ENCODE measurements around the gene STX4.

Gene STX4

GRCh38 chr16:30996985-30997724 is 36.2 kb upstream of the STX4 start:
- Histone ChIP-seq H3K4me1 (ENCODE audit: insufficient read depth, low read length, poor library complexity, severe bottlenecking) (peaks cover 3% of the 10 kb centered on the region), H3K4me2 (ENCODE audit: low read depth, low read length, poor library complexity, severe bottlenecking) (no peak overlapping the region), H3F3A (ENCODE audit: low read depth) (no peaks in the 10 kb centered on the region), H3K9me2 (replicated peaks; ENCODE audit: low read depth, low read length) (no peaks in the 10 kb centered on the region), H3K27me3 (ENCODE audit: insufficient read depth, low read length, poor library complexity, severe bottlenecking) (no peaks in the 10 kb centered on the region), H3K36me3 (ENCODE audit: insufficient read depth, low read length) (no peaks in the 10 kb centered on the region), H3K79me2 (ENCODE audit: insufficient read depth, low read length) (no peaks in the 10 kb centered on the region), H3K9ac (ENCODE audit: low read depth, low read length, poor library complexity, severe bottlenecking) (no peak overlapping the region), H3K4me3 (ENCODE audit: low read length, poor library complexity, severe bottlenecking) (no peak overlapping the region), H2AFZ (ENCODE audit: low read length) (no peak overlapping the region), H3K9me3 (ENCODE audit: insufficient read depth, low read depth, low read length) (no peaks in the 10 kb centered on the region), H4K20me1 (ENCODE audit: insufficient read depth, low read length, poor library complexity, severe bottlenecking) (no peaks in the 10 kb centered on the region)
- no peak for TF ChIP-seq CTCF (conservative IDR thresholded peaks at IDR 0.05; ENCODE audit: low read length)
- TF ChIP-seq EZH2phosphoT487 (IDR thresholded peaks at IDR 0.05; ENCODE audit: borderline replicate concordance) = no peak

- Histone ChIP-seq H3K9me3 (ENCODE audit: insufficient read depth, low read depth, low read length) (no peaks in the 10 kb centered on the region), H3K79me2 (ENCODE audit: insufficient read depth, low read length) (no peaks in the 10 kb centered on the region), H2AFZ (ENCODE audit: low read length) (no peak overlapping the region), H3K36me3 (ENCODE audit: insufficient read depth, low read length) (no peaks in the 10 kb centered on the region), H3F3A (ENCODE audit: low read depth) (no peaks in the 10 kb centered on the region), H4K20me1 (ENCODE audit: insufficient read depth, low read length, poor library complexity, severe bottlenecking) (no peaks in the 10 kb centered on the region), H3K4me3 (ENCODE audit: low read length, poor library complexity, severe bottlenecking) (no peak overlapping the region), H3K9ac (ENCODE audit: low read depth, low read length, poor library complexity, severe bottlenecking) (no peak overlapping the region), H3K4me1 (ENCODE audit: insufficient read depth, low read length, poor library complexity, severe bottlenecking) (peaks cover 1% of the 10 kb centered on the region), H3K27me3 (ENCODE audit: insufficient read depth, low read length, poor library complexity, severe bottlenecking) (no peaks in the 10 kb centered on the region), H3K9me2 (replicated peaks; ENCODE audit: low read depth, low read length) (no peaks in the 10 kb centered on the region), H3K4me2 (ENCODE audit: low read depth, low read length, poor library complexity, severe bottlenecking) (no peak overlapping the region)
- TF ChIP-seq EZH2phosphoT487 (IDR thresholded peaks at IDR 0.05; ENCODE audit: borderline replicate concordance) = no peak
- TF ChIP-seq CTCF (conservative IDR thresholded peaks at IDR 0.05; ENCODE audit: low read length) = no peak
Measured at GRCh38 chr16:30997725-30998711, 35.3 kb upstream of the STX4 start.

GRCh38 chr16:30998852-30999761 is 34.3 kb upstream of the STX4 start:
- TF ChIP-seq EZH2phosphoT487 (IDR thresholded peaks at IDR 0.05; ENCODE audit: borderline replicate concordance) = no peak
- no peak for TF ChIP-seq CTCF (conservative IDR thresholded peaks at IDR 0.05; ENCODE audit: low read length)
- Histone ChIP-seq H3K4me3 (ENCODE audit: low read length, poor library complexity, severe bottlenecking) (no peak overlapping the region), H3K4me2 (ENCODE audit: low read depth, low read length, poor library complexity, severe bottlenecking) (no peak overlapping the region), H3K4me1 (ENCODE audit: insufficient read depth, low read length, poor library complexity, severe bottlenecking) (no peaks in the 10 kb centered on the region), H2AFZ (ENCODE audit: low read length) (no peak overlapping the region), H4K20me1 (ENCODE audit: insufficient read depth, low read length, poor library complexity, severe bottlenecking) (no peaks in the 10 kb centered on the region), H3K9me3 (ENCODE audit: insufficient read depth, low read depth, low read length) (no peaks in the 10 kb centered on the region), H3K27me3 (ENCODE audit: insufficient read depth, low read length, poor library complexity, severe bottlenecking) (no peaks in the 10 kb centered on the region), H3K36me3 (ENCODE audit: insufficient read depth, low read length) (no peaks in the 10 kb centered on the region), H3K9ac (ENCODE audit: low read depth, low read length, poor library complexity, severe bottlenecking) (no peak overlapping the region), H3K9me2 (replicated peaks; ENCODE audit: low read depth, low read length) (no peaks in the 10 kb centered on the region), H3F3A (ENCODE audit: low read depth) (no peaks in the 10 kb centered on the region), H3K79me2 (ENCODE audit: insufficient read depth, low read length) (no peaks in the 10 kb centered on the region)
